ENCODE results near the gene SLU7. TPM values are rescaled to one million over a fixed set of nuclear protein-coding genes. Genes with fewer than 3 reads are reported as not detected.

Gene SLU7
- total and polyA plus RNA-seq, 9 of the 15 experiments (the other 6 are each of a cell fraction or from before 2014, with no cell fraction given) = 42.1 to 65.7 (median 54.8) TPM

- no peak for TF ChIP-seq E2F5 (CRISPR knock-in tag; IDR thresholded peaks at IDR 0.05)
- TF ChIP-seq TBP (optimal IDR thresholded peaks at IDR 0.05; ENCODE audit: low read depth, low read length) = no peak
- TF ChIP-seq ZNF717 (CRISPR knock-in tag; IDR thresholded peaks at IDR 0.05) = no peak
- TF ChIP-seq SMARCC2 (IDR thresholded peaks at IDR 0.05; ENCODE audit: low read depth) = no peak
- TF ChIP-seq, protein P1, sequence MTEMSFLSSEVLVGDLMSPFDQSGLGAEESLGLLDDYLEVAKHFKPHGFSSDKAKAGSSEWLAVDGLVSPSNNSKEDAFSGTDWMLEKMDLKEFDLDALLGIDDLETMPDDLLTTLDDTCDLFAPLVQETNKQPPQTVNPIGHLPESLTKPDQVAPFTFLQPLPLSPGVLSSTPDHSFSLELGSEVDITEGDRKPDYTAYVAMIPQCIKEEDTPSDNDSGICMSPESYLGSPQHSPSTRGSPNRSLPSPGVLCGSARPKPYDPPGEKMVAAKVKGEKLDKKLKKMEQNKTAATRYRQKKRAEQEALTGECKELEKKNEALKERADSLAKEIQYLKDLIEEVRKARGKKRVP (CRISPR knock-in tag; IDR thresholded peaks at IDR 0.05) = no peak
- TF ChIP-seq, protein P2, sequence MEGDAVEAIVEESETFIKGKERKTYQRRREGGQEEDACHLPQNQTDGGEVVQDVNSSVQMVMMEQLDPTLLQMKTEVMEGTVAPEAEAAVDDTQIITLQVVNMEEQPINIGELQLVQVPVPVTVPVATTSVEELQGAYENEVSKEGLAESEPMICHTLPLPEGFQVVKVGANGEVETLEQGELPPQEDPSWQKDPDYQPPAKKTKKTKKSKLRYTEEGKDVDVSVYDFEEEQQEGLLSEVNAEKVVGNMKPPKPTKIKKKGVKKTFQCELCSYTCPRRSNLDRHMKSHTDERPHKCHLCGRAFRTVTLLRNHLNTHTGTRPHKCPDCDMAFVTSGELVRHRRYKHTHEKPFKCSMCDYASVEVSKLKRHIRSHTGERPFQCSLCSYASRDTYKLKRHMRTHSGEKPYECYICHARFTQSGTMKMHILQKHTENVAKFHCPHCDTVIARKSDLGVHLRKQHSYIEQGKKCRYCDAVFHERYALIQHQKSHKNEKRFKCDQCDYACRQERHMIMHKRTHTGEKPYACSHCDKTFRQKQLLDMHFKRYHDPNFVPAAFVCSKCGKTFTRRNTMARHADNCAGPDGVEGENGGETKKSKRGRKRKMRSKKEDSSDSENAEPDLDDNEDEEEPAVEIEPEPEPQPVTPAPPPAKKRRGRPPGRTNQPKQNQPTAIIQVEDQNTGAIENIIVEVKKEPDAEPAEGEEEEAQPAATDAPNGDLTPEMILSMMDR (IDR thresholded peaks at IDR 0.05 in 2 of 3, conservative IDR thresholded peaks at IDR 0.05 in 1 of 3; ENCODE audit: insufficient read depth in 2 of 3, low read depth in 1 of 3, low read length in 3 of 3) = peak; percentile 68 to 81 (median 73)
- no peak for TF ChIP-seq SIN3A (IDR thresholded peaks at IDR 0.05; ENCODE audit: borderline replicate concordance in 2 of 2, control insufficient read depth in 1 of 2, low read depth in 2 of 2, low read length in 2 of 2)
- TF ChIP-seq MAZ (CRISPR knock-in tag; conservative IDR thresholded peaks at IDR 0.05 in 1 of 2, IDR thresholded peaks at IDR 0.05 in 1 of 2) = 0 out of 4 replicates have a peak, but pooled peaks of 1 of the 2 experiments have one; percentile 15
- TF ChIP-seq ZNF785 (CRISPR knock-in tag; IDR thresholded peaks at IDR 0.05) = no peak
- TF ChIP-seq RFX1 (IDR thresholded peaks at IDR 0.05) = no peak
- no peak for TF ChIP-seq ZEB2 (IDR thresholded peaks at IDR 0.05)
- no peak for TF ChIP-seq HOXB6 (CRISPR knock-in tag; IDR thresholded peaks at IDR 0.05; ENCODE audit: borderline replicate concordance)
- TF ChIP-seq ARID4B (CRISPR knock-in tag; IDR thresholded peaks at IDR 0.05) = no peak
These were observed 19.7 kb upstream of the SLU7 start (continued) for GRCh38 chr5:160438316-160439204.
